ENCODE results near the gene CLEC20A. TPM values are rescaled to one million over a fixed set of nuclear protein-coding genes. Genes with fewer than 3 reads are reported as not detected.
A peak's percentile ranks its signal among the peaks of the same experiment; 100 is the strongest.

CLEC20A gene
- total and polyA plus RNA-seq, 2 donors (not counting 1 experiment from before 2014, with no cell fraction given), result 4.9 to 5.2 TPM

- Histone ChIP-seq H3K27me3 (replicated peaks in 1 of 4; ENCODE audit: control extremely low read depth in 1 of 4, control insufficient read depth in 3 of 4, insufficient read depth in 4 of 4, low read length in 3 of 4) (no peaks in the 10 kb centered on the region), H3K9ac (ENCODE audit: low read length) (no peak overlapping the region), H4K20me1 (ENCODE audit: control insufficient read depth, insufficient read depth, low read length, poor library complexity, severe bottlenecking) (no peaks in the 10 kb centered on the region), H3K4me2 (replicated peaks; ENCODE audit: low read depth, low read length, poor library complexity, severe bottlenecking) (no peak overlapping the region), H3K36me3 (replicated peaks in 1 of 2; ENCODE audit: control extremely low read depth in 1 of 2, control insufficient read depth in 1 of 2, extremely low read depth in 1 of 2, insufficient read depth in 2 of 2, low read length in 1 of 2) (no peaks in the 10 kb centered on the region), H3K9me3 (ENCODE audit: control extremely low read depth in 1 of 3, control insufficient read depth in 2 of 3, insufficient read depth in 1 of 3, low read length in 2 of 3) (no peaks in the 10 kb centered on the region), H2AFZ (ENCODE audit: insufficient read depth, low read depth, low read length, poor library complexity, severe bottlenecking) (no peak overlapping the region), H3K4me3 (ENCODE audit: control extremely low read depth in 1 of 5, extremely low read depth in 1 of 5, insufficient read depth in 1 of 5, low read depth in 2 of 5, low read length in 4 of 5) (no peak overlapping the region), H3K79me2 (ENCODE audit: control insufficient read depth, insufficient read depth, low read length) (no peaks in the 10 kb centered on the region), H3K27ac (ENCODE audit: low read length in 2 of 2) (no peak overlapping the region), H3K4me1 (ENCODE audit: control insufficient read depth in 2 of 2, insufficient read depth in 2 of 2, low read length in 2 of 2) (peaks cover 0 to 9% of the 10 kb centered on the region in 2 donors)
- no peaks in the 10 kb centered on the region for H3K27me3 Mint-ChIP-seq
- POLR2A ChIA-PET, result interaction anchor here (1.6 kb wide), 1 partner anchor 469 kb away, joined by 4 read pairs; no protein-coding TSS in a partner anchor
- CTCF ChIA-PET, result interaction anchor here (0.6 to 18.9 kb wide), 35 partner anchors 9 to 842 kb away, joined by 3 to 594 read pairs (median 4); partner anchors contain the start of genes ANGPTL1, AXDND1 and RALGPS2
- H3K9me3 Mint-ChIP-seq (ENCODE audit: insufficient read depth), result no peaks in the 10 kb centered on the region
- no peak for DNase-seq
- H3K4me1 Mint-ChIP-seq, result peaks cover 4% of the 10 kb centered on the region
- no peak overlapping the region for H3K4me3 Mint-ChIP-seq
- intact Hi-C loops (cut with micrococcal nuclease), result loop anchor here (5.0 kb wide), 1 partner anchor 549 kb away; the partner anchor contains the start of gene TOR3A
- no peak overlapping the region for H3K27ac Mint-ChIP-seq
- no peak for ATAC-seq (ENCODE audit: low read depth)
- TF ChIP-seq CTCF (IDR thresholded peaks at IDR 0.05) (no peak), EZH2 (IDR thresholded peaks at IDR 0.05; ENCODE audit: borderline replicate concordance, insufficient read depth, low read depth, low read length, poor library complexity, severe bottlenecking) (no peak)
- 89% methylated on average over 6 of the region's 9 CpGs for WGBS (ENCODE audit: insufficient coverage)
Measured at GRCh38 chr1:178533121-178533946, 36.6 kb upstream of the CLEC20A start.

DNA sequence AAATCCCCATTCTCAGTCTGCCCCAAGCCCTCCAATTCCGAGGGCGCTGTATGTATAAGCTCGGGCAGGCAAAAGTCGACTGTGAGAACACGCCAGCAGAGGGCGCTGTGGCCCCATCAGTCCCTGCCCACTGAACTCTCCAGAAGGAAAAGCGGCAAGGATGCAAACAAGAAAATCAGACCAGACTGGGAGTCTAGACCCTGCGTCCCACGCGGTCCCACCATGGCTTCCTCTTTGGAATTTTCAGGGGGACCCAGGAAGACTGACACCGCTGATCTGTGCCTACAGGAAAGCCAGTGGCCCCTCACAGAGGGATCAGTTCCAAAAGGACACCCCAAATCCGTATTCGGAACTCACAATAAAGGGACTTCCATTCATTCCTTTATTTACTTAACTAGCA lies 35.6 kb upstream of the CLEC20A start:
- Histone ChIP-seq H3K4me2 (replicated peaks; ENCODE audit: low read depth, low read length, poor library complexity, severe bottlenecking) (peak overlapping the region; percentile 14), H3K27ac (ENCODE audit: low read length in 2 of 2) (no peak overlapping the region), H3K4me3 (ENCODE audit: control extremely low read depth in 1 of 5, extremely low read depth in 1 of 5, insufficient read depth in 1 of 5, low read depth in 2 of 5, low read length in 4 of 5) (no peak overlapping the region), H3K36me3 (replicated peaks in 1 of 2; ENCODE audit: control extremely low read depth in 1 of 2, control insufficient read depth in 1 of 2, extremely low read depth in 1 of 2, insufficient read depth in 2 of 2, low read length in 1 of 2) (no peaks in the 10 kb centered on the region), H3K4me1 (ENCODE audit: control insufficient read depth in 2 of 2, insufficient read depth in 2 of 2, low read length in 2 of 2) (peaks cover 0 to 9% of the 10 kb centered on the region in 2 donors), H3K9ac (ENCODE audit: low read length) (no peak overlapping the region), H3K27me3 (replicated peaks in 1 of 4; ENCODE audit: control extremely low read depth in 1 of 4, control insufficient read depth in 3 of 4, insufficient read depth in 4 of 4, low read length in 3 of 4) (no peaks in the 10 kb centered on the region), H4K20me1 (ENCODE audit: control insufficient read depth, insufficient read depth, low read length, poor library complexity, severe bottlenecking) (no peaks in the 10 kb centered on the region), H3K79me2 (ENCODE audit: control insufficient read depth, insufficient read depth, low read length) (no peaks in the 10 kb centered on the region), H2AFZ (ENCODE audit: insufficient read depth, low read depth, low read length, poor library complexity, severe bottlenecking) (peak overlapping the region; percentile 56), H3K9me3 (ENCODE audit: control extremely low read depth in 1 of 3, control insufficient read depth in 2 of 3, insufficient read depth in 1 of 3, low read length in 2 of 3) (no peaks in the 10 kb centered on the region)
- ChIA-PET CTCF (interaction anchor here (0.6 to 18.9 kb wide), 34 partner anchors 10 to 1277 kb away, joined by 3 to 594 read pairs (median 4); partner anchors contain the start of genes ANGPTL1 and TOR3A), POLR2A (interaction anchor here (0.6 to 1.6 kb wide), 2 partner anchors 470 to 482 kb away, joined by 4 to 5 read pairs; no protein-coding TSS in a partner anchor)
- Mint-ChIP-seq H3K4me1 (peaks cover 4% of the 10 kb centered on the region), H3K4me3 (no peak overlapping the region), H3K27me3 (no peaks in the 10 kb centered on the region), H3K9me3 (ENCODE audit: insufficient read depth) (no peaks in the 10 kb centered on the region), H3K27ac (no peak overlapping the region)
- peak; percentile 87 for DNase-seq
- intact Hi-C loops (cut with micrococcal nuclease), result loop anchor here (1.0 to 5.0 kb wide), 4 partner anchors 222 to 837 kb away; partner anchors contain the start of gene TOR3A
- 15% methylated on average over 13 of the region's 13 CpGs for WGBS (ENCODE audit: insufficient coverage)
- ATAC-seq (ENCODE audit: low read depth), result peak; percentile 90
- TF ChIP-seq EZH2 (IDR thresholded peaks at IDR 0.05; ENCODE audit: borderline replicate concordance, insufficient read depth, low read depth, low read length, poor library complexity, severe bottlenecking) (no peak), CTCF (IDR thresholded peaks at IDR 0.05) (peak; percentile 98)
